ENCODE measurements around the gene SAMD9. TPM values are rescaled to one million over a fixed set of nuclear protein-coding genes. Genes with fewer than 3 reads are reported as not detected.

The SAMD9 gene
- total and polyA plus RNA-seq, 2 experiments from 2014 or later: 0.17 TPM; not detected in 1

GRCh38 chr7:93145354-93145753 is 27.6 kb upstream of the SAMD9 start:
- H3K9me3 Mint-ChIP-seq: no peaks in the 10 kb centered on the region
- H3K4me3 Mint-ChIP-seq: no peak overlapping the region
- peaks cover 5% of the 10 kb centered on the region; the same call in 1 of the 2 replicates for H3K9me2 ChIP-seq (ENCODE audit: insufficient read depth)
- no peak overlapping the region for H3K27ac ChIP-seq (ENCODE audit: low read depth)
- H3K27ac Mint-ChIP-seq: no peak overlapping the region
- H3K4me1 ChIP-seq (ENCODE audit: insufficient read depth): no peaks in the 10 kb centered on the region
- H3K4me3 ChIP-seq: no peak overlapping the region
- H2AFZ ChIP-seq: no peak overlapping the region
- H3K79me2 ChIP-seq (replicated peaks; ENCODE audit: insufficient read depth): no peaks in the 10 kb centered on the region
- H3K4me2 ChIP-seq: no peak overlapping the region
- peaks cover 14% of the 10 kb centered on the region; the same call in 2 of the 3 replicates for H3K4me1 Mint-ChIP-seq
- no peak for ATAC-seq
- peaks cover 5% of the 10 kb centered on the region for H3K27me3 Mint-ChIP-seq (ENCODE audit: insufficient read depth, low read depth, poor library complexity)
- H3K27me3 ChIP-seq (ENCODE audit: insufficient read depth): no peaks in the 10 kb centered on the region
- TF ChIP-seq EZH2phosphoT487 (IDR thresholded peaks at IDR 0.05; ENCODE audit: unreplicated experiment) (no peak), POLR2AphosphoS5 (IDR thresholded peaks at IDR 0.05; ENCODE audit: low read depth) (no peak), NANOG (IDR thresholded peaks at IDR 0.05; ENCODE audit: borderline replicate concordance) (no peak), STAT1 (IDR thresholded peaks at IDR 0.05; ENCODE audit: unreplicated experiment) (no peak), CREB1 (CRISPR knock-in tag; IDR thresholded peaks at IDR 0.05; ENCODE audit: low read depth) (no peak), EZH2 (IDR thresholded peaks at IDR 0.05; ENCODE audit: low read depth, unreplicated experiment) (no peak), ZNF114 (CRISPR knock-in tag; IDR thresholded peaks at IDR 0.05) (no peak), ZNF331 (CRISPR knock-in tag; IDR thresholded peaks at IDR 0.05; ENCODE audit: low read depth) (no peak), REST (IDR thresholded peaks at IDR 0.05; ENCODE audit: unreplicated experiment) (no peak)
- TF ChIP-seq, protein P1, sequence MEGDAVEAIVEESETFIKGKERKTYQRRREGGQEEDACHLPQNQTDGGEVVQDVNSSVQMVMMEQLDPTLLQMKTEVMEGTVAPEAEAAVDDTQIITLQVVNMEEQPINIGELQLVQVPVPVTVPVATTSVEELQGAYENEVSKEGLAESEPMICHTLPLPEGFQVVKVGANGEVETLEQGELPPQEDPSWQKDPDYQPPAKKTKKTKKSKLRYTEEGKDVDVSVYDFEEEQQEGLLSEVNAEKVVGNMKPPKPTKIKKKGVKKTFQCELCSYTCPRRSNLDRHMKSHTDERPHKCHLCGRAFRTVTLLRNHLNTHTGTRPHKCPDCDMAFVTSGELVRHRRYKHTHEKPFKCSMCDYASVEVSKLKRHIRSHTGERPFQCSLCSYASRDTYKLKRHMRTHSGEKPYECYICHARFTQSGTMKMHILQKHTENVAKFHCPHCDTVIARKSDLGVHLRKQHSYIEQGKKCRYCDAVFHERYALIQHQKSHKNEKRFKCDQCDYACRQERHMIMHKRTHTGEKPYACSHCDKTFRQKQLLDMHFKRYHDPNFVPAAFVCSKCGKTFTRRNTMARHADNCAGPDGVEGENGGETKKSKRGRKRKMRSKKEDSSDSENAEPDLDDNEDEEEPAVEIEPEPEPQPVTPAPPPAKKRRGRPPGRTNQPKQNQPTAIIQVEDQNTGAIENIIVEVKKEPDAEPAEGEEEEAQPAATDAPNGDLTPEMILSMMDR (conservative IDR thresholded peaks at IDR 0.05; ENCODE audit: low read depth in 2 of 2): no peak
- TF ChIP-seq, protein P2, sequence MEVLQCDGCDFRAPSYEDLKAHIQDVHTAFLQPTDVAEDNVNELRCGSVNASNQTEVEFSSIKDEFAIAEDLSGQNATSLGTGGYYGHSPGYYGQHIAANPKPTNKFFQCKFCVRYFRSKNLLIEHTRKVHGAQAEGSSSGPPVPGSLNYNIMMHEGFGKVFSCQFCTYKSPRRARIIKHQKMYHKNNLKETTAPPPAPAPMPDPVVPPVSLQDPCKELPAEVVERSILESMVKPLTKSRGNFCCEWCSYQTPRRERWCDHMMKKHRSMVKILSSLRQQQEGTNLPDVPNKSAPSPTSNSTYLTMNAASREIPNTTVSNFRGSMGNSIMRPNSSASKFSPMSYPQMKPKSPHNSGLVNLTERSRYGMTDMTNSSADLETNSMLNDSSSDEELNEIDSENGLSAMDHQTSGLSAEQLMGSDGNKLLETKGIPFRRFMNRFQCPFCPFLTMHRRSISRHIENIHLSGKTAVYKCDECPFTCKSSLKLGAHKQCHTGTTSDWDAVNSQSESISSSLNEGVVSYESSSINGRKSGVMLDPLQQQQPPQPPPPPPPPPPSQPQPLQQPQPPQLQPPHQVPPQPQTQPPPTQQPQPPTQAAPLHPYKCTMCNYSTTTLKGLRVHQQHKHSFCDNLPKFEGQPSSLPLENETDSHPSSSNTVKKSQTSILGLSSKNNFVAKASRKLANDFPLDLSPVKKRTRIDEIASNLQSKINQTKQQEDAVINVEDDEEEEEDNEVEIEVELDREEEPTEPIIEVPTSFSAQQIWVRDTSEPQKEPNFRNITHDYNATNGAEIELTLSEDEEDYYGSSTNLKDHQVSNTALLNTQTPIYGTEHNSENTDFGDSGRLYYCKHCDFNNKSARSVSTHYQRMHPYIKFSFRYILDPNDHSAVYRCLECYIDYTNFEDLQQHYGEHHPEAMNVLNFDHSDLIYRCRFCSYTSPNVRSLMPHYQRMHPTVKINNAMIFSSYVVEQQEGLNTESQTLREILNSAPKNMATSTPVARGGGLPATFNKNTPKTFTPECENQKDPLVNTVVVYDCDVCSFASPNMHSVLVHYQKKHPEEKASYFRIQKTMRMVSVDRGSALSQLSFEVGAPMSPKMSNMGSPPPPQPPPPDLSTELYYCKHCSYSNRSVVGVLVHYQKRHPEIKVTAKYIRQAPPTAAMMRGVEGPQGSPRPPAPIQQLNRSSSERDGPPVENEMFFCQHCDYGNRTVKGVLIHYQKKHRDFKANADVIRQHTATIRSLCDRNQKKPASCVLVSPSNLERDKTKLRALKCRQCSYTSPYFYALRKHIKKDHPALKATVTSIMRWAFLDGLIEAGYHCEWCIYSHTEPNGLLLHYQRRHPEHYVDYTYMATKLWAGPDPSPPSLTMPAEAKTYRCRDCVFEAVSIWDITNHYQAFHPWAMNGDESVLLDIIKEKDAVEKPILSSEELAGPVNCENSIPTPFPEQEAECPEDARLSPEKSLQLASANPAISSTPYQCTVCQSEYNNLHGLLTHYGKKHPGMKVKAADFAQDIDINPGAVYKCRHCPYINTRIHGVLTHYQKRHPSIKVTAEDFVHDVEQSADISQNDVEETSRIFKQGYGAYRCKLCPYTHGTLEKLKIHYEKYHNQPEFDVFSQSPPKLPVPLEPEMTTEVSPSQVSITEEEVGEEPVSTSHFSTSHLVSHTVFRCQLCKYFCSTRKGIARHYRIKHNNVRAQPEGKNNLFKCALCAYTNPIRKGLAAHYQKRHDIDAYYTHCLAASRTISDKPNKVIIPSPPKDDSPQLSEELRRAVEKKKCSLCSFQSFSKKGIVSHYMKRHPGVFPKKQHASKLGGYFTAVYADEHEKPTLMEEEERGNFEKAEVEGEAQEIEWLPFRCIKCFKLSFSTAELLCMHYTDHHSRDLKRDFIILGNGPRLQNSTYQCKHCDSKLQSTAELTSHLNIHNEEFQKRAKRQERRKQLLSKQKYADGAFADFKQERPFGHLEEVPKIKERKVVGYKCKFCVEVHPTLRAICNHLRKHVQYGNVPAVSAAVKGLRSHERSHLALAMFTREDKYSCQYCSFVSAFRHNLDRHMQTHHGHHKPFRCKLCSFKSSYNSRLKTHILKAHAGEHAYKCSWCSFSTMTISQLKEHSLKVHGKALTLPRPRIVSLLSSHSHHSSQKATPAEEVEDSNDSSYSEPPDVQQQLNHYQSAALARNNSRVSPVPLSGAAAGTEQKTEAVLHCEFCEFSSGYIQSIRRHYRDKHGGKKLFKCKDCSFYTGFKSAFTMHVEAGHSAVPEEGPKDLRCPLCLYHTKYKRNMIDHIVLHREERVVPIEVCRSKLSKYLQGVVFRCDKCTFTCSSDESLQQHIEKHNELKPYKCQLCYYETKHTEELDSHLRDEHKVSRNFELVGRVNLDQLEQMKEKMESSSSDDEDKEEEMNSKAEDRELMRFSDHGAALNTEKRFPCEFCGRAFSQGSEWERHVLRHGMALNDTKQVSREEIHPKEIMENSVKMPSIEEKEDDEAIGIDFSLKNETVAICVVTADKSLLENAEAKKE (CRISPR knock-in tag; IDR thresholded peaks at IDR 0.05): no peak
- no peaks in the 10 kb centered on the region for H4K20me1 ChIP-seq (replicated peaks; ENCODE audit: insufficient read depth)
- no peak for DNase-seq (ENCODE audit: low spot score)
- H3K36me3 Mint-ChIP-seq (ENCODE audit: low read depth): no peaks in the 10 kb centered on the region
- no peaks in the 10 kb centered on the region for H3F3A ChIP-seq (replicated peaks; ENCODE audit: low read depth)
- H3K36me3 ChIP-seq (ENCODE audit: insufficient read depth): no peaks in the 10 kb centered on the region
